GM12873 (cell line): Measurements from ENCODE around the gene GABPB1.

Experiments used
- CTCF ChIP-seq: IDR thresholded peaks from 2 replicates; pipeline ENCODE4 v1.5.1; 2012; ENCODE audit warnings: low read depth, mild to moderate bottlenecking, moderate library complexity, low read length, control low read depth; ENCODE audit not compliant: insufficient read depth; ENCODE audit errors: missing control alignments

GABPB1 gene

GRCh38 chr15:50248994-50249582, 105.9 kb downstream of the GABPB1 start:
- TF ChIP-seq CTCF, result no peak

- TF ChIP-seq CTCF, result no peak
Measured at GRCh38 chr15:50247819-50248655, 107.0 kb downstream of the GABPB1 start.

DNA sequence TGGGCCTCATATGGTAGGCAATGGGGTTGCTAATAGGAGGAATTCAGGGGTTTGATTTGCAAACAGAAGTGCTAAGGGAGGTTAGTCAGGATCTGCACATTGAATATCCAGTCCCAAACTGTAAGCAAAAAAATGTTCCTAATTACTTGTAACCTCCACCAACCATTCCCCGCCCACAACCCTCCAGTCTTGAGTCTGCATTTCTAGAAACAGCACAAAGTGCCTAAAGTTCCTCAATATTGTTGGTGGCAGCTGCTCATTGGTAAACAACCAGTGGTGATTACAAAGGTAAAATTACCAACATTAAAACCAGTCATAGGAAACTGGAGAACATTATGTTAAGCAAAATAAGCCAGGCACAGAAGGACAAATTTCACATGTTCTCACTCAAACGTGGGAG, 108.4 kb downstream of the GABPB1 start:
- no peak for TF ChIP-seq CTCF

GRCh38 chr15:50244959-50245624, 109.9 kb downstream of the GABPB1 start:
- no peak for TF ChIP-seq CTCF

DNA sequence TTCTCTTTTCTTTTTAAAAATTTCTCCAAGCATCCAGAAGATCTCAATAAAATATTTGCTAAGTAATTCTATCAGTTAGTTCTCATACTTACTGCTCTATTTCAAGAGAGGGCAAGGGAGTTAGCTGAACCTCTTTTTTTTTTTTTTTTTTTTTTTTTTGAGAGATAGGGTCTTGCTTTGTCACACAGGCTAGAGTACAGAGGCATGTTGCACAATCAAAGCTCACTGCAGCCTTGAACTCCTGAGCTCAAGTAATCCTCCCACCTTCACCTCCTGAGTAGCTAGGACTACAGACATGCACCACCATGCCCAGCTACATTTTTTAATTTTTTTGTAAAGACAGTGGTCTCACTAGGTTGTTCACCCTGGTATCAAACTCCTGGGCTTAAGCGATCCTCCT, 110.8 kb downstream of the GABPB1 start:
- TF ChIP-seq CTCF, result no peak

DNA sequence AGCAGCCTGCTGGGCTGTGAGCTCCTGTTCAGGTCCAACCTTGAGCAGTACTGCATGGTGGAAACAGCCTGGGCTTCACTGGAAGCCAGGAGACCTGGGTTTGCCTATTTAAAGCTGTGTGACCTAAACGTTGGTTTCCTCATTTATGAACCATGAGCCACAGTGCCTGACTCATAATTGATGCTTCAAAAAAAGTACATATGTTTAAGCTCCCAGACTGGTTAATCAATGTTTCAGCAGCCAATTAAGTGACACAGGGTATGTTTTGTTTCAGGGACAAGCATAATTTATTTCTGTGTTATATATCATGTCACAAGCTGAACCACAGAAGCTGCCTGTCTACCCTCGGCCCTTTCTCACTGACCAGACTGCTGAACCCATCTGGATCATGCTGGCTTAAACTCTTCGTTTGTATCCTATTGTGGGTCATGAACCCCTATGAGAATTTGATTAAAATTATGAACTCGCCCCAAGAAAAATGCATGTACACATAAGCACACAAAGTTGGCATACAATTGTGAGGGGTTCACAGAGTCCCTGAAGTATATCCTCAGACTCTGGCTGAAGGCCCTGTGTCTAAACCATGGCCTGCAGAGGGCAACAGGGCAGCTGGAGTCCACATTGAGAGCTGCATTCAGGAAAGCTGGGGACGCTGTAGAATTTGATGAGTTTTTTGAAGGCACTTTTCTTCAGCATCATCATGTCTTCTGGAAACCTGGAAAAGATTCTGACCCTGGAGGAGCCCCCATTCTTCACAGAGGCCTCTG, 113.1 kb downstream of the GABPB1 start:
- TF ChIP-seq CTCF, result no peak

- no peak for TF ChIP-seq CTCF
Measured at GRCh38 chr15:50238255-50238654, 116.7 kb downstream of the GABPB1 start.
